Erythroblast (primary cell): ENCODE data around the gene NCBP2.

Experiments used
- GATA1 ChIP-seq: IDR thresholded peaks from 2 replicates; pipeline ENCODE4 v1.6.1; 2011; ENCODE audit warnings: low read depth, mild to moderate bottlenecking, control low read depth, low read length, moderate library complexity
- POLR2A ChIP-seq: IDR thresholded peaks from 2 replicates; pipeline ENCODE4 v1.6.1; 2011; ENCODE audit warnings: mild to moderate bottlenecking, low read length

- TF ChIP-seq POLR2A (no peak), GATA1 (no peak)
These were observed 26.9 kb upstream of the NCBP2 start for GRCh38 chr3:196969134-196969659.
